ENCODE data around the gene TPRG1.

- TF ChIP-seq ZFX (IDR thresholded peaks at IDR 0.05) (no peak), CTCF (conservative IDR thresholded peaks at IDR 0.05) (no peak)
These were observed 158.3 kb downstream of the TPRG1 start for GRCh38 chr3:189330066-189330465.
